PC-3 (cell line): Measurements from ENCODE around the gene NKD1.

Experiments
- CTCF ChIP-seq: fragments of 300-600 bp; sonication (generic); conservative IDR thresholded peaks from 2 replicates; pipeline ENCODE4 v1.5.1; 2017; ENCODE audit warnings: antibody characterized with exemption, low read depth, mild to moderate bottlenecking, low read length
- EZH2 ChIP-seq: fragments of 300-600 bp; sonication (generic); IDR thresholded peaks from one replicate; pipeline ENCODE4 v1.6.1; 2017; ENCODE audit warnings: antibody characterized with exemption, mild to moderate bottlenecking, low read length; ENCODE audit not compliant: unreplicated experiment

- no peak for TF ChIP-seq CTCF
- TF ChIP-seq EZH2: no peak
Measured at GRCh38 chr16:50611332-50611934, 63.2 kb downstream of the NKD1 start.
